MV-4-11 (cell line): ENCODE data around the gene UCMA.
A peak's percentile ranks its signal among the peaks of the same experiment; 100 is the strongest.
"Not testable (repeated sequence)": the region's sequence is repeated elsewhere in the genome, so short reads cannot be mapped to it uniquely, and the experiment has no call there.

Source experiments
- DNase-seq: peaks from one replicate; lab custom pipeline; 2025; lab: John Stamatoyannopoulos, UW

Gene UCMA, protein sequence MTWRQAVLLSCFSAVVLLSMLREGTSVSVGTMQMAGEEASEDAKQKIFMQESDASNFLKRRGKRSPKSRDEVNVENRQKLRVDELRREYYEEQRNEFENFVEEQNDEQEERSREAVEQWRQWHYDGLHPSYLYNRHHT

GRCh38 chr10:13234172-13234571 lies at the start of gene UCMA:
UCMA (minus strand) TSS chr10:13234374; CDS start chr10:13234258, 116 bp downstream.
- DNase-seq: no peak

GRCh38 chr10:13282348-13282747 lies 48.2 kb upstream of the UCMA start:
- not testable (repeated sequence) for DNase-seq

- DNase-seq: peak; percentile 5
Observed at GRCh38 chr10:13276749-13277365, 42.7 kb upstream of the UCMA start.

GRCh38 chr10:13276146-13276545 lies 42.0 kb upstream of the UCMA start:
- DNase-seq: not testable (repeated sequence)

DNA sequence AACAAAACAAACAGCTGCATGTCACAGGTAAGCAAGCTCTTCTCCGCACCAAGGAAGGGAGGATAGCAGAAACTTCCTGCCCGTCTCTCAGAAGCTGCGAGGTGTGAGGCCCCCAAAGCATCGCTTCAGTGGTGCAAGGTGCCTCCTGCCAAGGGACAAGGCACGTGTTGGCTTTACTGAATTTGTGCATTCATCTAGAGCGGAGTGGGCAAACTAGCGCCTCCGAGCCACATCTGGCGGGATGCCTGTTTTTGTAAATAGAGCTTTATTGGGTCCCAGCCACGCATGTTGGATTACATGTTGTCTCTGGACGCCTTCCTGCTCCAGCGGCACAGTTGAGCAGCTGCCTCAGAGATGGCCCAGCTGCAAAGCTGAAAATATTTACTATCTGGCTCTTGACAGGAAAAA lies 38.0 kb upstream of the UCMA start:
- no peak for DNase-seq

GRCh38 chr10:13271552-13272163 lies 37.5 kb upstream of the UCMA start:
- peak; percentile 10 for DNase-seq

GRCh38 chr10:13270877-13271551 lies 36.8 kb upstream of the UCMA start:
- peak; percentile 67 for DNase-seq

DNA sequence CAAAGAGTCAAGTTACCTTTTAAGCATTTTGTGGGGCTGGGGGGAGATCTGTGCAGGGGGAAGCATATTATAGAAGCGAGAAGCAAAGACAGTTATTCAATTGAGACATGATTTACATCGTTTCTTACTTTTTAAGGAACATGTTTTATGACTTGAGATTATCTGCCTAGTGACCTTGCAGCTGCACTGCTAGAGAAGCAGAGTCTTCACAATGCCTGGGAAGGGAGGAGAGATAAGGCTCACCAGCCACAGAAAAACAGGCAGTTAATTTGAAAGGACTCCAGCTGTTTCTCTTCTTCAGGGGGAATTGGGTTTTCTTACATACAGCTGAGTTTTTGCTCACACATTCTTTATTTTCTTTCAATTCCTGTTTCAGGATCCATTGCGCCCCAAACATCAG lies 34.7 kb upstream of the UCMA start:
- DNase-seq: peak; percentile 97

DNA sequence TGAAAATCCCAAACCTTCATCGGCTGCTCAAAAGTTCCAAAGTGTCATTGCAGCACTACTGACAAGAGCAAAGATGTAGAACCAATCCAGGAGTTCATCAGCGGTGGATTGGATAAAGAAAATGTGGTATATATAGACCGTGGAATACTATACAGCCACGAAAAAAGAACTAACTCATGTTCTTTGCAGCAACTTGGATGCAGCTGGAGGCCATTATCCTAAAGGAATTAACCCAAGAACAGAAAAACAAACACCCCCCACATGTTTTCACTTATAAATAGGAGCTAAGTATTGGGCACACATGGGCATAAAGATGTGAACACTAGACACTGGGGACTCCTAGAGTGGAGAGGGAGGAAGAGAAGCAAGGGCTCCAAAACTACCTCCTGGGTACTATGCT lies 34.1 kb upstream of the UCMA start:
- no peak for DNase-seq

- no peak for DNase-seq
Observed at GRCh38 chr10:13263591-13263990, 29.4 kb upstream of the UCMA start.

- no peak for DNase-seq
Observed at GRCh38 chr10:13262433-13262832, 28.3 kb upstream of the UCMA start.

DNA sequence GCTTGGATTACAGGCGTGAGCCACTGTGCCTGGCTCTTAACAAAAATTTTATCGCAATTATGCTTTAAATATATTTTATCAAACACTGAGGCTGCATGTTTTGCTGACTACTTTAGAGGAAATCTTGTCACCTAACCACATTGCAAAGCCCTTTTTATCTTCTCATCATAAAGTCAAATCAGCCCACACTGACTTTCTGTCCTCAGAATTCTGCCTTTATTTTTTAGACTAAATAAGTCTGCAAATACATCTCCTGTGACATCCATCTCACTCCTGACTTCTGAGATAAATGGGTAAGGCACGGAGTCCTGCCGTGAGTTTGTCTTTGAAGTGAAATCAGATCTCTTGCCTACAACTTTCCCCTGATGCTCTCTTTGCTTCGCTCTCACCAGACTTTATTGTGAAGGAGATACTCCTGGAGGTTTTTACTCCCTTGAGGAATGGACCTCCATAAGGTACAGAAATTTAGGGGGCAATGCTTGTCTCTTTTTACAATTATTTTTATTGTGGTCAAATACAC lies 23.5 kb upstream of the UCMA start:
- DNase-seq: no peak

DNA sequence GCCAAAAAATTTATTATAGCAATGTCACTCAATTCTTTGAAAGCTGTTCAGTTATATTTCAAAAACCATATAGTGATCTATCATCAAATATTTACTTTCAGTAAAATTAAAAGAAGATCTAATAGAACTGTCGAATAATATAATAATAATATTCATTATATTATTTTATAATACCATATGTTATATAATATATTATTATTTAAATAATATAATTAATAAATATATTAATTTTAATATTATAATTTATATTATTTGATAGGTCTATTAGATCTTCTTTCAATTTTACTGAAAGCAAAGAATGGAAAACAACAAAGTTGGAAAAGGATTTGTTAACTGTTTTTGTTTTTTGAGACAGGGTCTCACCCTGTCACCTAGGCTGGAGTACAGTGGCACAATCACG lies 22.5 kb upstream of the UCMA start:
- DNase-seq: no peak

DNA sequence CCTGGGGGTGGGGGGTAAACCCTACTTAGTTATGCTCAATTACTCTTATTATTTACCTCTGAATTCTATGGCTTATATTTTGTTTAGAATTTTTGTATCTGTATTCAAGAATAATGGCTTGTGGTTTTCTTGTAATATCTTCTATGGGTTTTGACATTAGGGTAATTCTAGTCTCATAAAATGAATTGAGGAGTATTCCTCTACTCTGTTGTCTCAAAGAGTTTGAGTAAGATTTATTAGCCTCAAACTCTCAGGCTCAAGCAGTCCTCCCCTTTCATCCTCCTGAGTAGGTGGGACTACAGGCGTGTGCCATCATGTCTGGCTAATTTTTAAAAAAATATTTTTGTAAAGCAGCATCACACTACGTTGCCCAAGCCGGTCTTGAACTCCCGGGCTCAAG lies 19.6 kb upstream of the UCMA start:
- DNase-seq: no peak

DNA sequence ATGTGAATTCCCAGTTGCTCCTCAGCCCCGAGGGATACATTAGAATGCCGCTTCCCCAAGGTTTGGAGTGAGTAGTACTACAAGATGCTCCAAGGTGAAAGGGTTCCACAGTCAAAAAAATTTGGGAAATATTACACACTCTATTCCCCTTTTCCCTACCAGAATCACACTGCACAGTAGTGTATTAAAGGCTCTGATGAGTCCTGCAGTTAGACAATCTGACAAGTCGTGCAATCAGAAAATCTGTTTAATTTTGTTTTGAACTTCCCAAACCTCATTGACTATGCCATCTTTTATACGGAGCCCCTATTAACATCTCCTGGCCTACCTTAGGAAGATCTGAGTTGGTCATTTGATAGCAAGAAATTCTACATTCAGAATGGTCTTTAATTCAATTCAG lies 13.6 kb upstream of the UCMA start:
- DNase-seq: no peak

- no peak for DNase-seq
Observed at GRCh38 chr10:13247246-13247645, 13.1 kb upstream of the UCMA start.

- DNase-seq: not testable (repeated sequence)
Observed at GRCh38 chr10:13242260-13242659, 8.1 kb upstream of the UCMA start.

DNA sequence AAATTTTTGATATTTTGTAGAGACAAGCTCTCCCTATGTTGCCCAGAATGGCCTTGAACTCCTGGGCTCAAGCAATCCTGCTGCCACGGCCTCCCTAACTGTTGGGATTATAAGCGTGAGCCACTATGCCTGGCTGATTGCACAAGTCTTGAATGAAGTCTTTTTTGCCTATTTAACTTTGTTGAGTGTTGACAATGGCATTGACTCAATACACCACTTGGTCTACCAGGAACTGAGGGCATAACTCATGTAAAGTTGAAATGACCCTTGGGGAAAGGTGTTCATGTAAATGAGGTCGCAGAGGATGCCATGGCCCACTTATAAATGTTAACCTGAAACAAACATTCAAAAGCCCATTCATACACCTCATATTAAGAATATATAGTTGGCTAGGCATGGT lies 7.4 kb upstream of the UCMA start:
- DNase-seq: no peak

GRCh38 chr10:13239923-13240322 lies 5.7 kb upstream of the UCMA start:
- DNase-seq: no peak

DNA sequence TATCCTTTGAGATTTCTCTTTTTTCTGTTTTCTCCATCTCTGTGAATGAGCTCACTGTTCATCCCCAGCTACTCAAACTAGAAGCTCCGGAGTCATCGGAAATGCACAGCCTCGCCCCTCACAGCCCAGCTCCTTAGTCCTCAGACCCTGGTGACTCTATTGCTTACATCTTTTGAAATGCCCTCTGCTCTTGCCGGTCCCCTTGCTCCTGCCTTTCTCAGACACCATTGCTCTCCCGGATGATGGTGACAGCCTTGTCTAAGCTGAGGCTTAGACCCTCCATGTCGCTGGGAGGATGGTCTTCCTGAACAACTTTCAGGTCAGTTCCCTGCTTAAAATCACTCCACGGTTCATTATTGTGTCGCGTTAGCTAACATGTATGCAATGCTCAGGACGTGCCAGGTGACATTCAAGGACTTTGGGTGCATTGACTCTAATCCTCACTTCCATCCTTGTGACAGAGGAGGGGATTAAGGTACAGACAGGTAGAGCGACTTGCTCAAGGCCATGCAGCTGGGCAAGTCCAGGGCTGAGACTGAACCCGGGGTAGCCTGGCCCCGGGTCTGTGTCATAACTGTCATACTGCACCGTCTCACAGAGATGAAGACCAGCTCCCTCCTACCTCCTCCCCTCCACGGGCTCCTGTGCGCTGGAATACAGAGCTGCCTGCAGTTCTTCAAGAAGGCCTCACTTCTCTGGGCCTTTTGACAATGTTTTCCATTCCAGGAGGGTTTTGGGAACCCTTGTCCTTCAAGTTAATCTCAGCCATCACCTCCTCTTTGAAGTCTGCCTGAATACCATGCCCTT lies 4.3 kb upstream of the UCMA start:
- no peak for DNase-seq

DNA sequence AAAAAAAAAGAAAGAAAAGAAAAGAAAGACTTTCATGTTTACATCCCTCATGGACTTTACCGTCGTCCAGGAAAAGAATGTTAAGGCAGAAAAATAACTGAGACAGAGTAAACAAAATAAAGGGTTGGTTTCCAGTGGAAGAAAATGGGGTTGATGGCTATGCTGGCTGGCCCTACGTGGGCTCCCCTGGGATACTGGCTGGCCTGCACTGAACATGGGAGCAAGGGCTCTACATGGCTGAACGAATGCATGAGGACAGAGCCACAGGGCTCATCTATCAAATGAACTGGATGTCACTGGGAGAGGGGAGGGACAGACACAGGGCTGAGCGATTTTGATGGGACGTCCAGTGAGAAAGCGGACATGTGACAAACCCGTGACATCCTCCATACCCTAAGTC lies 2.5 kb upstream of the UCMA start:
- no peak for DNase-seq

- DNase-seq: not testable (repeated sequence)
Observed at GRCh38 chr10:13234736-13235135, 562 bp upstream of the UCMA start.
